Left lung (tissue), 10 donors: Measurements from ENCODE around the gene CACNA1I. TPM values are rescaled to one million over a fixed set of nuclear protein-coding genes. Genes with fewer than 3 reads are reported as not detected.

Experiments
- ATAC-seq: fragments of 200-7000 bp; cut with Tn5 transposase; one replicate; pipeline ENCODE4 v1.9.1; 2020; ENCODE audit warnings: moderate library complexity
- DNase-seq, 4 donors: peaks; one replicate each; pipeline ENCODE4 v3.0.0-alpha.2; 2013 to 2020
- H3K27ac ChIP-seq, 2 donors: fragments of 200-600 bp; sonication (generic) in 1 of 2; one replicate each; pipeline versions ENCODE4 v1.5.0 to v1.8.0; 2020 to 2021
- H3K27me3 ChIP-seq, 2 donors: fragments of 200-600 bp; sonication (generic) in 1 of 2; one replicate each; pipeline versions ENCODE4 v1.5.0 to v1.8.0; 2020 to 2021
- H3K36me3 ChIP-seq, 2 donors: fragments of 200-600 bp; sonication (generic) in 1 of 2; one replicate each; pipeline versions ENCODE4 v1.5.0 to v1.8.0; 2020 to 2021
- H3K4me1 ChIP-seq, 2 donors: fragments of 200-600 bp; one replicate each; pipeline ENCODE4 v1.8.0; 2021
- H3K4me3 ChIP-seq, 2 donors: fragments of 200-600 bp; sonication (generic) in 1 of 2; one replicate each; pipeline versions ENCODE4 v1.5.0 to v1.8.0; 2020 to 2021; ENCODE audit warnings: mild to moderate bottlenecking in 1 of 2
- H3K9me3 ChIP-seq, 2 donors: fragments of 200-600 bp; sonication (generic) in 1 of 2; one replicate each; pipeline versions ENCODE4 v1.5.0 to v1.8.0; 2020 to 2021
- intact Hi-C, 2 donors: fragments of 100-400 bp; cut with DNase I; formaldehyde crosslinking; loops; one replicate each; pipeline versions ENCODE4 v1.11.2 to v1.14.2; 2022
- polyA plus RNA-seq, 6 donors: library from polyadenylated mRNA; unstranded; fragments of 120-200 nt; gene quantifications; one replicate each; pipeline ENCODE4 v1.2.1, GENCODE V29; 2013; ENCODE audit not compliant: insufficient read length in 6 of 6
- total RNA-seq, 2 donors: library from RNA; stranded (reverse); fragmentation: NEBNext Ultra II Directional; extraction: Animal tissue kit (Norgen Biotek cat#: 25700); gene quantifications; one replicate each; pipeline ENCODE4 v1.2.1, GENCODE V29; 2021
- TF ChIP-seq, protein P1 (sequence below), 2 donors: fragments of 200-600 bp; sonication (generic) in 1 of 2; IDR thresholded peaks; one replicate each; pipeline versions ENCODE4 v1.5.0 to v1.8.0; 2021; ENCODE audit warnings: antibody characterized with exemption in 2 of 2
- donor health status: DM: no; HTN: yes; CAD: no.
- donor health status: DM: no; HTN: no; CAD: no.

CACNA1I gene
- total and polyA plus RNA-seq, 8 donors: 0.03 to 0.35 (median 0.09) TPM

GRCh38 chr22:39690881-39691605 lies 120.5 kb downstream of the CACNA1I start:
- TF ChIP-seq, protein P1, sequence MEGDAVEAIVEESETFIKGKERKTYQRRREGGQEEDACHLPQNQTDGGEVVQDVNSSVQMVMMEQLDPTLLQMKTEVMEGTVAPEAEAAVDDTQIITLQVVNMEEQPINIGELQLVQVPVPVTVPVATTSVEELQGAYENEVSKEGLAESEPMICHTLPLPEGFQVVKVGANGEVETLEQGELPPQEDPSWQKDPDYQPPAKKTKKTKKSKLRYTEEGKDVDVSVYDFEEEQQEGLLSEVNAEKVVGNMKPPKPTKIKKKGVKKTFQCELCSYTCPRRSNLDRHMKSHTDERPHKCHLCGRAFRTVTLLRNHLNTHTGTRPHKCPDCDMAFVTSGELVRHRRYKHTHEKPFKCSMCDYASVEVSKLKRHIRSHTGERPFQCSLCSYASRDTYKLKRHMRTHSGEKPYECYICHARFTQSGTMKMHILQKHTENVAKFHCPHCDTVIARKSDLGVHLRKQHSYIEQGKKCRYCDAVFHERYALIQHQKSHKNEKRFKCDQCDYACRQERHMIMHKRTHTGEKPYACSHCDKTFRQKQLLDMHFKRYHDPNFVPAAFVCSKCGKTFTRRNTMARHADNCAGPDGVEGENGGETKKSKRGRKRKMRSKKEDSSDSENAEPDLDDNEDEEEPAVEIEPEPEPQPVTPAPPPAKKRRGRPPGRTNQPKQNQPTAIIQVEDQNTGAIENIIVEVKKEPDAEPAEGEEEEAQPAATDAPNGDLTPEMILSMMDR (IDR thresholded peaks at IDR 0.05): no peak
- H3K36me3 ChIP-seq: no peaks in the 10 kb centered on the region
- intact Hi-C loops: no loop called here
- no peaks in the 10 kb centered on the region for H3K4me1 ChIP-seq
- H3K27ac ChIP-seq: no peak overlapping the region
- H3K4me3 ChIP-seq: no peak overlapping the region
- peaks cover 21 to 84% of the 10 kb centered on the region in 2 donors for H3K27me3 ChIP-seq
- no peaks in the 10 kb centered on the region for H3K9me3 ChIP-seq
- ATAC-seq (no peak), DNase-seq (peak in 2 of 4 donors; percentile 29 to 65)

DNA sequence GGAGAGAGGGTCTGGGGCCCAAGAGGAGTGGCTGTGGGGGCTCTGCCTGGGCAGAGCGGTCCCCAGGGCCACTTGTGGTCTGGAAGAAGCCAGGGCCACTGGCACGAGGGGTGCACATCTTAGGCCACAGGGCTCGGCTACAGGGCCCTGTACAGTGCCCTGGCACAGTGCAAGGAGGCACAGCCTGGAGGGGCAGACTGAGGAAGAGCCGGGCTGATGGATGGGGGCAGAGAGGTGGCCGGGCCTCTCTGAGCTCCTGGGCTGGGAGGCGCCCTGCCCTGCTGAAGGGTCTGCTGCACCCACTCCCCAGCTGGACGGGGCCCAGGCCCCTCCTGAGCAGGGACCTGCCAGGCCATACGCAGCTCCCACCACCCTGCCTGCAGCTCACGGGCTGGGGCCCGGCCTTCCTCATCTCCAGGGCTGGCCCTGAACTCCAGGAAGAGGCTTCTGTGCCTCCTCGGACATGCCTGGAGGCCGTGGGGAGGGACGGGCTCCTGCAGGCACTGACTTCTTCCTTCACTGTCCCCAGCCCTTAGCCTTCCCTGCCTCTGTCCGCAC lies 123.5 kb downstream of the CACNA1I start:
- Histone ChIP-seq H3K4me1 (no peaks in the 10 kb centered on the region), H3K27ac (no peak overlapping the region), H3K4me3 (no peak overlapping the region), H3K27me3 (peaks cover 10 to 78% of the 10 kb centered on the region in 2 donors), H3K36me3 (no peaks in the 10 kb centered on the region), H3K9me3 (no peaks in the 10 kb centered on the region)
- intact Hi-C loops: no loop called here
- ATAC-seq (no peak), DNase-seq (peak in 1 of 4 donors; percentile 77)
- TF ChIP-seq, protein P1 (IDR thresholded peaks at IDR 0.05): no peak

DNA sequence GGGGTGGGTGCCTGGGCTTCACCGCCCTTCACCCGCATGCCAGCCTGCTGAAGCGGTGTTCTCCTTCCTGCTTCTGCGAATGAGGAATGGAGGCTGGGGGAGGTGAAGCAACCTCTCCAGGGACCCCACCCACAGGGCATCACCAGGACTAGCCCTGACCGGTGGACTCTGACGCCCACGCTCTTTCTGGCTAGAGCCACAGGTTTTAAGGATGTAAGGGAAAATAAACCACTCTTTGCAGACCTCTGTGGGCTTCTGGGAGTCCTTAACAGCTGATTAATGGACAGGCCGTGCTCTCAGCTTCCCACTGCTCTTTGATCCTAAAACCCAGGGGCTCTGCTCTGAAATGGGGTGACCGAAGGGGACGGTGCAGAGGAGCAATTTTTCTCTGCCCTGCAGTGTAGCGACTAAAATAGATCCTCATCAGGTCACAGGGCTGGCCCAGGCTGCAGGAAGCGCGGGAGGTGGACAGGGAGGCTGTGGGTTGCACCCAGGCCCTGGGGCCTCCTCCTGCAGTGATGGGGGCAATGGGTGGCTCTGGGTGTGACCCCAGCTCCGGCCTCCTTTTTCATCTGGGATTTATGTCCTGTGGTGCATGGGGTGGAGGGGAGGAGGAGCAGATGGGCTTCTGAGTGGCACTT lies 127.4 kb downstream of the CACNA1I start:
- H3K36me3 ChIP-seq: no peaks in the 10 kb centered on the region
- no peaks in the 10 kb centered on the region for H3K4me1 ChIP-seq
- no peak for ATAC-seq
- intact Hi-C loops: no loop called here
- peaks cover 0 to 67% of the 10 kb centered on the region in 2 donors for H3K27me3 ChIP-seq
- TF ChIP-seq, protein P1 (IDR thresholded peaks at IDR 0.05): no peak
- DNase-seq: peak in 1 of 4 donors; percentile 51
- H3K4me3 ChIP-seq: no peak overlapping the region
- no peaks in the 10 kb centered on the region for H3K9me3 ChIP-seq
- no peak overlapping the region for H3K27ac ChIP-seq

- Histone ChIP-seq H3K27me3 (peaks cover 0 to 67% of the 10 kb centered on the region in 2 donors), H3K4me3 (no peak overlapping the region), H3K9me3 (no peaks in the 10 kb centered on the region), H3K36me3 (no peaks in the 10 kb centered on the region), H3K4me1 (no peaks in the 10 kb centered on the region), H3K27ac (no peak overlapping the region)
- DNase-seq: peak in 1 of 4 donors; percentile 57
- TF ChIP-seq, protein P1 (IDR thresholded peaks at IDR 0.05): no peak
- ATAC-seq: no peak
- intact Hi-C loops: no loop called here
Observed at GRCh38 chr22:39699631-39700360, 129.2 kb downstream of the CACNA1I start.
